Measurements from ENCODE around the gene TMEM143.
"Not testable (repeated sequence)": the region's sequence is repeated elsewhere in the genome, so short reads cannot be mapped to it uniquely, and the experiment has no call there.

The TMEM143 gene

DNA sequence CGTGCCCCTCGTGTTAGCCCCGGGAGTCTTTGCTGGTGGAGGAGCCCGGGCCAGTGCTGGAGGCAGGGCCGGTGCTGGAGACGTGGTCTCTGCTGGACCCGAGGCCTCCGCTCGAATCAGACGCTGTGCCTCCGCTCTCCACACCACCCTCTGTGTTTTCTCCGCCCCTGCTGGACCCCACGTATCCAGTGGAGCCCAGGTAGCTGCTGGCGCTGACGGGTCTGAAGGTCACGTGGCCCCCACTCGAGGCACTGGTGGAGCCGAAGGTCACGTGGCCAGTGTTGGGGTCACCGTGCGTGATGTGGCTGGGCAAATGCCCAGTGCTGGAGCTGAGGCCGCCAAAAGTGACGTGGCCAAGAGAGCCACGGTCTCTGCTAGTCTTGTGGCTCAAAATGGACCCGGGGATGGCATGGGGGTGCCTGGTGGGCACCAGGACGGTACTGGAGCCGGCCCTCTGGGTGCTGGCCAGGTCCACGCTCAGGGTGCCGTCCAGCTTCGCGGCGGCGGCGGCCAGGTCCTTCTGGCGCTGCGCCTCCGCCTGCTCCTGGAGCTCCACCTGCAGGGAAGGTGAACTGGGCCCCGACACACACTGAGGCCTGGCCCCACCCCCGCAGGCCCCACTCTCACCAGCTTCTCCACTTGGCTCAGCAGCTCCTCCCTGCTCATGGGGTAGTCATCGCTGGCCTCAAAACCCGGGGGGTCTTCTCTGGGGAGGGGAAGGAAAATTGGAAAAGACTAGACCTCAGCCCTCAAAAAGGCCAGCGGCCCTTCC, 66.6 kb downstream of the TMEM143 start:
- no peak for DNase-seq (ENCODE audit: low read depth in 2 of 2)

DNA sequence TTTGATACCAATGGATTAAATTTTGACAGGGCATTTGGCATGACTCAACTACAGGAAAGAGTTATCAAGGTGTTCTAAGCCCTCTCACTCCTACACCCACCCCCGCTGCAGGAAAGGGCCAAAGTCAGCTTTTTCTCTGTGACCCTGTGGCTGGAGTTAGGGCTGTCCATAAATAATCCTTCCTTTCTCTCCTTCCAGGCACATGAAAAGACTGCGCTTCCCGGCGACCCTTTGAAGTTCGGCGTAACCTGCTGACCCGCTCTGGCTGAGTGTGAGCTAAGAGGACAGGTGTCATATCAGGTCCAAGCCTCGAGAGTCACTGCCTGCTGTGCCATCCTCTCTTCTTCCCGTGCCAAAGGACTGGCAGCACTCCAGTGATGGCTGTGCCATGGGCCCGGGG, 68.3 kb downstream of the TMEM143 start:
- no peak for DNase-seq (ENCODE audit: low read depth in 2 of 2)

DNA sequence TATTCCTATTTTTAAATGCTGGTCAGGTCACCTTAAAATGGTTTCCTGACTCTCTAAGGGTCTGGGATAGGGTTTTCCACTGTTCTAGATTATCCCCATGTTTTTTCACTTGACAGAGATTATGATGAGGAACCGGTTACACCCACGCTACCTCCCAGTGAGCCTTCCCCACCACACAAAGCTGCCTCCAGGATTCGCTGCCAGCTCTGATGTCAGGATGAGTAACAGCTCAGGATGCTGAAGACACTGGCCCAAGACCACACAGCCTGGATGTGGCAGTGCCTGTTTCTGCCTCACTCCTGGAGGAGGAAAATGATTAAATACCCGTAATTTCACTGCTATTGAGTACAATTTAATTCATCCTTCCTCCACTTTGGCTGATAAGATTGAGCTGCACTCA, 70.9 kb downstream of the TMEM143 start:
- DNase-seq (ENCODE audit: low read depth in 2 of 2), result no peak

DNA sequence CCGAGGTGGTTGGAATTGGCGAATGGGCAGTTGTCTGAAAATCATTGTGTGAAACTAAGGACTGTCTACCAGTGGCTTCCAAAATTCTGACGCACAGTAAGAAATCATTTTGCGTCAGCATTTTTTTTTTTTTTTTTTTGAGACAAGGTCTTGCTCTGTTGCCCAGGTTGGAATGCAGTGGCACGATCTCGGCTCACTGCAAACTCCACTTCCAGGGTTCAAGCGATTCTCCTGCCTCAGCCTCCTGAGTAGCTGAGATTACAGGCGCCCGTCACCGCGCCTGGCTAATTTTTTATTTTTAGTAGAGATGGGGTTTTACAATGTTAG, 72.3 kb downstream of the TMEM143 start:
- DNase-seq (ENCODE audit: low read depth in 2 of 2), result not testable (repeated sequence)

DNA sequence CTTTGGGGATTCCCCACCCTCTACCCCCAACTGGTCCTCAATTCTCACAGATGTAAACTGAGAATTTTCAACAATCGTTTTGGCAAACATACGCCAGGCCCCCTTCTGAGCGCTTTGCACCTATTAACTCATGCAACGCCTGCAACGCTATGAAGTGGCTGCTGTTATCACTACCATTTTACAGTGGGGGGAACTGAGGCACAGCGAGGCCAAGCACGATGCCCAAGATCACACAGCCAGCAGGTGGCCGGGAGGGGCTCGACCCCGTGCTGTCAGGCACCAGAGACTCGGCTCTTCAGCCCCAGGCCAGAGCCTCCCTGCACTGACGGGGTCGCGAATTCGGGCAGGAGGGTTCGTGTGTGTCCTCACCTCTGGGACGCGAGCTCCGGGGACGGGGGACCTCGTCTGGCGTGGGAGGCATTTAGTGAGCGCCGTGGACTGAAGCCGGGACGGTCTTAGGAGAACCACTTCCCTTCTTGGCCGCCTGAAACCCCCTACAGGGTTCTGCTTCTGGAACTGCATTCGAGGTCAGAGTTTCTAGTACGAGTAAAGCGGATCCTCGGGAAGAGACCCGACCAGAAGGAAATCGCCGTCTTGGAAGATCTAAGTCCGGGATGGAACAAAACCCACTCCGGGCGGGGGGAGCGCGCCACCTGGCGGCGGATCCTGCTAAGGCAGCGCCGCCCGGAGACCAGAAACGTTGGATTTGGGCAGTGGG, 72.8 kb downstream of the TMEM143 start:
- peak; percentile 34 to 57 for DNase-seq (ENCODE audit: low read depth in 2 of 2)

DNA sequence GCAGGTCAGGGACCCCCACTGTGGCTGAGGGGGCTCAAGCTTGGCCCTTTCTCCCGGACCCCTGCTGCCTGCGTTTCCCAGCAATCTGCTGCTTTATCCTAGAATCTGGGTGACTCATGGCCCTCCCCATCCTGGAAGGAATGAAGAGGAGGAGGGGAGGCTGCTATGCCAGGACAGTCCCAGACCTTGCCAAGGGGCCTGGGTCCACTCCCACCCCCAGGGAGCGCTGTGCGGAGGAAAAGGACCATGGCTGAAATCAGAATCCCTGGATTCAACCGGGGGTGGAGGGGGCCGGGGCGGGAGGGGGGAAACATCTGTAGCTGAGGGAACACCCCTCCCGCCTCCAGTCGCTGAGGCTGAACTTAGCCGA, 73.4 kb downstream of the TMEM143 start:
- DNase-seq (ENCODE audit: low read depth in 2 of 2), result no peak

DNA sequence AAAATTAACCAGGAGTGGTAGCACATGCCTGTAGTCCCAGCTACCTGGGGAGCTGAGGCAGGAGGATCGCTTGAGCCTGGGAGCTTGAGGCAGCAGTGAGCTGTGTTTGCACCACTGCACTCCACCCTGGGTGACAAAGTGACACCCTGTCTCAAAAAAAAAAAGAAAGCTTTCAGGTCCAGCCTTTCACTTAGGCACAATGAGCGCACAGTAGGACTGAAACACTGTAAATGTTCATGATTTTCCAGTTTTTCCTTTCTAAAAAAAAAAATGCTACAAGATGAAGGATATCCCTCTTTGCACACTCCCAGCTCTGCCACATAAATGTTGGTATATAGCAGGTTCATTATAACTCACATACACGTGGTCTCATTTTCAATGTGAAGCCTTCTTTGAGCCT, 76.0 kb downstream of the TMEM143 start:
- DNase-seq (ENCODE audit: low read depth in 2 of 2), result no peak

DNA sequence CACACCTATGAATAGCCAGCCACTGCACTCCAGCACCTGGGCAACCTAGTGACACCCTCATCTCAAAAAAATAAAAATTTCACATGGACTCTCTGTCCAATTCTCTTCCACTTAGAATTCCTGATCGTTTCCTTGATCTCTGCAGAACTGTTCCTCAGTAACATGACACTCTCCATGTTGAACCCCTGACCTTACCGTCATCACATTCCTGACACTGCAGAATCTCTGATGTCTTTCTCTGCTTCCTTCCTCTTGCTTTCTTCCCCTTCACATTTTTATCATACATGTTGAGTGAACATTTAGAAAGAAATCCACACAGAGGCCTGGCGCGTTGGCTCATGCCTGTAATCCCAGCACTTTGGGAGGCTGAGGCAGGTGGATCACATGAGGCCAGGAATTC, 78.8 kb downstream of the TMEM143 start:
- no peak for DNase-seq (ENCODE audit: low read depth in 2 of 2)

DNA sequence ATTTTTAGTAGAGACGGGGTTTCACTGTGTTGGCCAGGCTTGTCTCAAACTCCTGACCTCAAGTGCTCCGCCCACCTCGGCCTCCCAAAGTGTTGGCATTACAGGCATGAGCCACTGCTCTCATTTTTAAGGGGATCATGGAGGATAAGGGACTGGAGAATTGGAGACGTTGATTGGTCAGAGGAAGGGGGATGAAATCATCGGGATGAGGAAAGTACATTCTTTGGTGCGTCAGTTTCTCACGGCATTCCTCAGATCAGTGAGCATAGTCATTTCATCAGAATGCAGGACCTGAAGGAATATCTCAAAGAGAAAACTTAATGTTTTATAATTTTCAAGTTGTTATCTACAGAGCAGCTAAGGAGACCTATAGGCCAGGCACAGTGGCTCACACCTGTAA, 79.8 kb downstream of the TMEM143 start:
- no peak for DNase-seq (ENCODE audit: low read depth in 2 of 2)

All from activated CD4-positive, alpha-beta T cell treated with anti-CD3 and anti-CD28 coated beads for 24 hours (primary cell).